Stomach (tissue), 4 donors: ENCODE data around the gene TP53AIP1.

Experiments used
- CTCF ChIP-seq, 7 experiments: fragments of 450-650 bp in 4 of 7; fragments of 200-600 bp in 3 of 7; sonication (generic) in 3 of 7; IDR thresholded peaks; one replicate each; pipeline ENCODE4 v1.5.1; 2016 to 2019; ENCODE audit warnings: antibody characterized with exemption in 7 of 7, control low read depth in 2 of 7, mild to moderate bottlenecking in 1 of 7
- EP300 ChIP-seq: sonication (generic); formaldehyde crosslinking; IDR thresholded peaks from one replicate; pipeline ENCODE4 v1.6.1; 2017; ENCODE audit warnings: antibody characterized with exemption

DNA sequence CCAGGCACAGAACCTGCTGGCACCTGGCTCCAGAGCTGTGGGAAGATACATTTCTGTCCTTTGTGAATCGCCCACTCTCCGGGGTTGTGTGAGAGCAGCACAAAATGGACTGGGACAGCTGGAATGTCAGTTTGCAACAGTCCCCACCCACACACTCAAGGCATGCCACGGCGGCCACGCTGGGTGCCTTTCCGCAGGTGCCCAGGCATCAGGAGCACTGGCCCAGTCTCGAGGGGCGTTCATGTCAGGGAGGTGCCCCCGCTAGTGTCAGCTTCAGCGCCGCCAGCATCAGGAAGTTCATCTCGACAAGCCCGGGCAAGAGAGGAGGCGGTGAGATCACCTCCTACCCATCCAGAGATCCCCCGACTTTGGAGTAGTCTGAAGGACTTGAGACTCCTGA, 2.1 kb downstream of the TP53AIP1 start:
- TF ChIP-seq EP300 (no peak), CTCF (IDR thresholded peaks at IDR 0.05) (no peak)
